ENCODE measurements around the gene PIP5K1B. TPM values are rescaled to one million over a fixed set of nuclear protein-coding genes. Genes with fewer than 3 reads are reported as not detected.

Gene PIP5K1B
- total and polyA plus RNA-seq, 10 of the 15 experiments (the other 5 are each of a cell fraction or from before 2014, with no cell fraction given), result 6.8 to 16.3 (median 10.6) TPM

- TF ChIP-seq USF1 (IDR thresholded peaks at IDR 0.05; ENCODE audit: borderline replicate concordance, extremely low read length, insufficient read depth, low read depth, low read length) (no peak), USF2 (IDR thresholded peaks at IDR 0.05; ENCODE audit: borderline replicate concordance, low read depth, low read length) (no peak), PAX8 (IDR thresholded peaks at IDR 0.05) (no peak), EZH2 (IDR thresholded peaks at IDR 0.05; ENCODE audit: borderline replicate concordance, control insufficient read depth, low read depth, low read length) (no peak), HDAC6 (IDR thresholded peaks at IDR 0.05; ENCODE audit: unreplicated experiment) (no peak)
Measured at GRCh38 chr9:68804911-68805889, 100.2 kb downstream of the PIP5K1B start (continued).

- no peak overlapping the region for H2AFZ ChIP-seq (ENCODE audit: control insufficient read depth, low read depth, low read length)
- no peak overlapping the region for H3K9ac ChIP-seq (ENCODE audit: control insufficient read depth, insufficient read depth, low read length)
- ChIA-PET RAD21 (ENCODE audit: unreplicated experiment) (no interaction called here), SMC1A (ENCODE audit: uncharacterized antibody, unreplicated experiment) (interaction anchor here (1.3 kb wide), 1 partner anchor 39 kb away, joined by 4 read pairs; no protein-coding TSS in a partner anchor), POLR2A (interaction anchor here (0.6 kb wide), 1 partner anchor 23 kb away, joined by 3 read pairs; no protein-coding TSS in a partner anchor), CTCF (interaction anchor here (1.2 kb wide), 1 partner anchor 120 kb away, joined by 3 read pairs; no protein-coding TSS in a partner anchor)
- FAIRE-seq, result no peak
- no peaks in the 10 kb centered on the region; the same call in none of the 2 replicates for H3K79me2 ChIP-seq (ENCODE audit: control insufficient read depth, insufficient read depth, low read length)
- no peak for DNase-seq (ENCODE audit: low read depth, low spot score)
- in situ Hi-C loops (cut with MboI) (no loop called here), intact Hi-C loops (cut with micrococcal nuclease; ENCODE audit: unreplicated experiment) (no loop called here)
- no peaks in the 10 kb centered on the region for H4K20me1 ChIP-seq (ENCODE audit: control insufficient read depth, insufficient read depth)
- H3K27ac ChIP-seq (ENCODE audit: control insufficient read depth, insufficient read depth), result no peak overlapping the region
- peak overlapping the region; percentile 26; the same call in 1 of the 2 replicates for H3K4me2 ChIP-seq (ENCODE audit: control insufficient read depth, insufficient read depth)
- 0 out of 2 replicates have a peak overlapping the region, but pooled peaks have one; percentile 19 for H3K4me3 ChIP-seq
- no peak for ATAC-seq
- 80% methylated on average over 3 of the region's 3 CpGs for WGBS (ENCODE audit: insufficient coverage, insufficient replicate concordance, low lambda C conversion rate, missing lambda C conversion rate)
- no TSS peak for BruUV-seq (replicated peaks)
- no peaks in the 10 kb centered on the region for H3K9me3 ChIP-seq (replicated peaks; ENCODE audit: control insufficient read depth, insufficient read depth, low read length)
- 0 out of 4 replicates have a peak, but pooled peaks cover 0 to 3% of the 10 kb centered on the region in 2 experiments for H3K36me3 ChIP-seq (ENCODE audit: control insufficient read depth in 2 of 2, insufficient read depth in 2 of 2, low read length in 1 of 2)
- no peaks in the 10 kb centered on the region for H3K27me3 ChIP-seq (replicated peaks in 1 of 2; ENCODE audit: control insufficient read depth in 2 of 2, insufficient read depth in 2 of 2, low read length in 1 of 2)
- peaks cover 28% of the 10 kb centered on the region for H3K4me1 ChIP-seq (ENCODE audit: control insufficient read depth, insufficient read depth, low read length)
- TF ChIP-seq BACH1 (IDR thresholded peaks at IDR 0.05; ENCODE audit: borderline replicate concordance) (no peak), CHD4 (IDR thresholded peaks at IDR 0.05) (no peak), SMC3 (IDR thresholded peaks at IDR 0.05; ENCODE audit: borderline replicate concordance, low read length) (no peak), CEBPZ (IDR thresholded peaks at IDR 0.05; ENCODE audit: low read depth, low read length) (no peak), RELB (IDR thresholded peaks at IDR 0.05; ENCODE audit: low read depth) (no peak), ESRRA (IDR thresholded peaks at IDR 0.05; ENCODE audit: low read length) (no peak), HDAC2 (IDR thresholded peaks at IDR 0.05) (no peak)
Measured at GRCh38 chr9:68805890-68806517, 101.0 kb downstream of the PIP5K1B start.
